CD14-positive monocyte (primary cell): ENCODE data around the gene DNAJC18. TPM values are rescaled to one million over a fixed set of nuclear protein-coding genes. Genes with fewer than 3 reads are reported as not detected.

ENCODE experiments used
- DNase-seq, 3 donors: peaks; one replicate each; pipeline ENCODE4 v3.0.0-alpha.2; 2011 to 2022
- H2AFZ ChIP-seq: 2 replicates; pipeline ENCODE4 v1.6.0; 2012; ENCODE audit warnings: mild to moderate bottlenecking, low read depth, low read length, inconsistent platforms; ENCODE audit not compliant: insufficient read depth, poor library complexity, severe bottlenecking
- H3K27ac ChIP-seq, 2 donors: 1 replicate in 1 of 2; 2 replicates in 1 of 2; pipeline ENCODE4 v1.5.1; 2012 to 2013; ENCODE audit warnings: low read length in 2 of 2, control low read depth in 1 of 2, inconsistent platforms in 1 of 2, low read depth in 1 of 2, mild to moderate bottlenecking in 1 of 2
- H3K27me3 ChIP-seq, 2 donors: one replicate each; pipeline versions ENCODE4 v1.6.0 to v1.6.1; 2011 to 2013; ENCODE audit warnings: low read length in 2 of 2; ENCODE audit not compliant: control insufficient read depth in 2 of 2, insufficient read depth in 2 of 2
- H3K36me3 ChIP-seq, 2 donors: replicated peaks in 1 of 2; 1 replicate in 1 of 2; 2 replicates in 1 of 2; pipeline versions ENCODE4 v1.5.1 to v1.6.1; 2012 to 2013; ENCODE audit warnings: low read length in 2 of 2, control low read depth in 1 of 2, inconsistent platforms in 1 of 2, mild to moderate bottlenecking in 1 of 2; ENCODE audit not compliant: insufficient read depth in 2 of 2, control insufficient read depth in 1 of 2
- H3K4me1 ChIP-seq, 2 donors: 1 replicate in 1 of 2; 2 replicates in 1 of 2; pipeline versions ENCODE4 v1.5.1 to v1.6.1; 2012 to 2013; ENCODE audit warnings: low read length in 2 of 2, control low read depth in 1 of 2, inconsistent platforms in 1 of 2, mild to moderate bottlenecking in 1 of 2, moderate library complexity in 1 of 2; ENCODE audit not compliant: insufficient read depth in 2 of 2, control insufficient read depth in 1 of 2
- H3K4me2 ChIP-seq: replicated peaks from 2 replicates; pipeline ENCODE3; 2012; ENCODE audit warnings: low read length, moderate library complexity, mild to moderate bottlenecking; ENCODE audit not compliant: poor library complexity, severe bottlenecking; ENCODE audit errors: extremely low read depth
- H3K4me3 ChIP-seq, 3 experiments: fragments of 200-600 bp in 1 of 3; sonication (generic) in 1 of 3; replicated peaks in 1 of 3; 1 replicate in 2 of 3; 2 replicates in 1 of 3; pipeline ENCODE4 v1.5.1; 2011 to 2013; ENCODE audit warnings: low read length in 3 of 3, mild to moderate bottlenecking in 3 of 3, control low read depth in 2 of 3, low read depth in 2 of 3, inconsistent platforms in 1 of 3, moderate library complexity in 1 of 3
- H3K79me2 ChIP-seq: 2 replicates; pipeline ENCODE4 v1.6.0; 2012; ENCODE audit warnings: mild to moderate bottlenecking, control low read depth, inconsistent platforms, low read length, moderate library complexity; ENCODE audit not compliant: insufficient read depth
- H3K9ac ChIP-seq: 2 replicates; pipeline ENCODE4 v1.6.0; 2017; ENCODE audit warnings: low read length, mild to moderate bottlenecking; ENCODE audit not compliant: insufficient read depth, poor library complexity, severe bottlenecking
- H3K9me3 ChIP-seq, 2 donors: replicated peaks in 1 of 2; 1 replicate in 1 of 2; 2 replicates in 1 of 2; pipeline versions ENCODE4 v1.5.1 to v1.6.1; 2012 to 2013; ENCODE audit warnings: low read length in 2 of 2, control low read depth in 1 of 2; ENCODE audit not compliant: control insufficient read depth in 1 of 2, insufficient read depth in 1 of 2
- H4K20me1 ChIP-seq: 2 replicates; pipeline ENCODE4 v1.6.0; 2012; ENCODE audit warnings: mild to moderate bottlenecking, low read length, control low read depth, moderate library complexity; ENCODE audit not compliant: insufficient read depth
- H3K27ac Mint-ChIP-seq, 7 donors: one replicate each; pipeline ENCODE4 v1.8.0; 2020; ENCODE audit warnings: mild to moderate bottlenecking in 7 of 7, mixed read lengths in 7 of 7, moderate library complexity in 6 of 7, inconsistent platforms in 2 of 7
- H3K27me3 Mint-ChIP-seq, 3 donors: one replicate each; pipeline ENCODE4 v1.8.0; 2021 to 2022; ENCODE audit warnings: low read depth in 3 of 3, mild to moderate bottlenecking in 3 of 3, mixed read lengths in 3 of 3, moderate library complexity in 3 of 3, inconsistent platforms in 1 of 3
- H3K36me3 Mint-ChIP-seq, 2 donors: one replicate each; pipeline ENCODE4 v1.8.0; 2020; ENCODE audit warnings: mixed read lengths in 2 of 2, inconsistent platforms in 1 of 2, mild to moderate bottlenecking in 1 of 2
- H3K4me1 Mint-ChIP-seq: one replicate; pipeline ENCODE4 v1.8.0; 2020; ENCODE audit warnings: mild to moderate bottlenecking, mixed read lengths
- H3K4me3 Mint-ChIP-seq, 2 donors: one replicate each; pipeline ENCODE4 v1.8.0; 2020; ENCODE audit warnings: mild to moderate bottlenecking in 2 of 2, mixed read lengths in 2 of 2, moderate library complexity in 1 of 2
- H3K9me3 Mint-ChIP-seq, 7 donors: one replicate each; pipeline ENCODE4 v1.8.0; 2020 to 2022; ENCODE audit warnings: mixed read lengths in 7 of 7, mild to moderate bottlenecking in 6 of 7, moderate library complexity in 6 of 7, inconsistent platforms in 2 of 7
- WGBS: methylation state at CpG from one replicate; pipeline ENCODE4 v1.1.5; 2013; ENCODE audit warnings: missing lambda C conversion rate; ENCODE audit not compliant: insufficient coverage; 5-methylcytosine and 5-hydroxymethylcytosine counted together
- intact Hi-C, 2 donors: fragments of 100-400 bp; cut with micrococcal nuclease; formaldehyde crosslinking; loops; one replicate each; pipeline versions ENCODE4 v1.15.0 to v1.15.1; 2023
- polyA plus RNA-seq, 3 donors: library from polyadenylated mRNA; depleted of rRNA in 1 of 3; unstranded in 2 of 3; stranded (reverse) in 1 of 3; fragments of 300-500 nt in 2 of 3; fragments of >200 nt in 1 of 3; fragmentation: Illumina TruSeq in 2 of 3; gene quantifications; 1 replicate in 2 of 3; 2 replicates in 1 of 3; pipeline ENCODE4 v1.2.3, GENCODE V29; 2012 to 2021
- TF ChIP-seq, protein P1 (sequence below): fragments of 200-600 bp; IDR thresholded peaks from one replicate; pipeline ENCODE4 v1.8.0; 2022; ENCODE audit warnings: antibody characterized with exemption, mild to moderate bottlenecking

The DNAJC18 gene
- polyA plus RNA-seq, 3 donors = 0.87 to 2.6 (median 2.2) TPM

- no peak overlapping the region for H3K4me3 Mint-ChIP-seq
- TF ChIP-seq, protein P1, sequence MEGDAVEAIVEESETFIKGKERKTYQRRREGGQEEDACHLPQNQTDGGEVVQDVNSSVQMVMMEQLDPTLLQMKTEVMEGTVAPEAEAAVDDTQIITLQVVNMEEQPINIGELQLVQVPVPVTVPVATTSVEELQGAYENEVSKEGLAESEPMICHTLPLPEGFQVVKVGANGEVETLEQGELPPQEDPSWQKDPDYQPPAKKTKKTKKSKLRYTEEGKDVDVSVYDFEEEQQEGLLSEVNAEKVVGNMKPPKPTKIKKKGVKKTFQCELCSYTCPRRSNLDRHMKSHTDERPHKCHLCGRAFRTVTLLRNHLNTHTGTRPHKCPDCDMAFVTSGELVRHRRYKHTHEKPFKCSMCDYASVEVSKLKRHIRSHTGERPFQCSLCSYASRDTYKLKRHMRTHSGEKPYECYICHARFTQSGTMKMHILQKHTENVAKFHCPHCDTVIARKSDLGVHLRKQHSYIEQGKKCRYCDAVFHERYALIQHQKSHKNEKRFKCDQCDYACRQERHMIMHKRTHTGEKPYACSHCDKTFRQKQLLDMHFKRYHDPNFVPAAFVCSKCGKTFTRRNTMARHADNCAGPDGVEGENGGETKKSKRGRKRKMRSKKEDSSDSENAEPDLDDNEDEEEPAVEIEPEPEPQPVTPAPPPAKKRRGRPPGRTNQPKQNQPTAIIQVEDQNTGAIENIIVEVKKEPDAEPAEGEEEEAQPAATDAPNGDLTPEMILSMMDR = no peak
- H3K4me1 Mint-ChIP-seq = peaks cover 11% of the 10 kb centered on the region
- H3K9me3 ChIP-seq = no peaks in the 10 kb centered on the region
- no peak overlapping the region for H3K27ac Mint-ChIP-seq
- WGBS = 88% methylated on average over 5 of the region's 11 CpGs
- peaks cover 0 to 1% (median 0%) of the 10 kb centered on the region in 3 donors for H3K27me3 Mint-ChIP-seq
- no peaks in the 10 kb centered on the region for H3K79me2 ChIP-seq
- H4K20me1 ChIP-seq = no peaks in the 10 kb centered on the region
- H3K9ac ChIP-seq = no peak overlapping the region
- no peak overlapping the region for H2AFZ ChIP-seq
- DNase-seq = no peak
- no peaks in the 10 kb centered on the region for H3K36me3 Mint-ChIP-seq
- H3K36me3 ChIP-seq = no peaks in the 10 kb centered on the region
- no peaks in the 10 kb centered on the region for H3K27me3 ChIP-seq
- H3K4me3 ChIP-seq = no peak overlapping the region
- intact Hi-C loops = no loop called here
- H3K27ac ChIP-seq = no peak overlapping the region
- H3K9me3 Mint-ChIP-seq = no peaks in the 10 kb centered on the region
- H3K4me2 ChIP-seq = no peak overlapping the region
- peaks cover 3 to 7% of the 10 kb centered on the region in 2 donors for H3K4me1 ChIP-seq
Measured at GRCh38 chr5:139454568-139455290, 15.4 kb upstream of the DNAJC18 start.

DNA sequence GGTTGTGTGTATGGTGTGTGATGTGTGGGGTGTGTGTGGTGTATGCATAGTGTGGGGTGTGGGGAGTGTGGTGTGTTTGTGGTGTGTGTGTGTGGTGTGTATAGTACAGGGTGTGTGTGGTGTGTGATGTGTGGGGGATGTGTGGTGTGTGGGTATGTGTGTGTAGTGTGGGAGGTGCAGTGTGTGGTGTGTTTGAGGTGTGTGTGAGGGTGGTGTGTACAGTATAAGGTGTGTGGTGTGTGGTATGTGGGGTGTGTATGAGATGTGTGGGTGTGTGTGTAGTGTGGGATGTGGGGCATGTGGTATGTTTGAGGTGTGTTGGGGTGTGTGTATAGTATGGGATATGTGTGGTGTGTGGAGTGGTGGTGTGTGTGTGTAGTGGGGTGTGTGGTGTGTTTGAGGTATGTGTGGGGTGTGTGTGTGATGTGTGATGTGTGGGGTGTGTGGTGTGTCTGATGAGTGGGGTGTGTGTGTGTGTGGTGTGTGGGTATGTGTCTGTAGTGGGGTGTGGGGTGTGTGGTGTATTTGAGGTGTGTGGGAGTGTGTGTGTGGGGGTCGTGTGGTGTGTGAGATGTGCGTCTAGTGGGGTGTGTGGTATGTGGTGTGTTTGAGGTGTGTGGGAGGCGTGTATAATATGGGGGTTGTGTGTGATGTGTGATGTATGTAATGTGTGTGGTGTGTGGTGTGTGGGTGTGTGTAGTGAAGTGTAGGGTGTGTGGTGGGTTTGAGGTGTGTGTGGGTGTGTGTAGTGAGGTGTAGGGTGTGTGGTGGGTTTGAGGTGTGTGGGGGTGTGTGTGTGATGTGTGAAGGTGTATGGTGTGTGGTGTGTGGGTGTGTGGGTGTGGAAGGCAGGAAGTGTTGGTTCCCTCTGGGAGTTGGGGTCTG is 14.6 kb upstream of the DNAJC18 start:
- Histone ChIP-seq H3K9ac (no peak overlapping the region), H3K4me2 (no peak overlapping the region), H2AFZ (no peak overlapping the region), H3K79me2 (no peaks in the 10 kb centered on the region), H3K9me3 (no peaks in the 10 kb centered on the region), H3K4me3 (no peak overlapping the region), H3K4me1 (peaks cover 2 to 5% of the 10 kb centered on the region in 2 donors), H4K20me1 (no peaks in the 10 kb centered on the region), H3K27ac (no peak overlapping the region), H3K36me3 (no peaks in the 10 kb centered on the region), H3K27me3 (no peaks in the 10 kb centered on the region)
- Mint-ChIP-seq H3K4me1 (peaks cover 8% of the 10 kb centered on the region), H3K27me3 (peaks cover 0 to 3% (median 1%) of the 10 kb centered on the region in 3 donors), H3K27ac (peak overlapping the region in 1 of 7 donors; percentile 2), H3K9me3 (no peaks in the 10 kb centered on the region), H3K4me3 (no peak overlapping the region), H3K36me3 (no peaks in the 10 kb centered on the region)
- intact Hi-C loops = no loop called here
- TF ChIP-seq, protein P1 = no peak
- WGBS = 92% methylated on average over 3 of the region's 3 CpGs
- no peak for DNase-seq
